Astrocyte (in vitro differentiated cells and primary cell): ENCODE data around the gene ANKRD34A. TPM values are rescaled to one million over a fixed set of nuclear protein-coding genes. Genes with fewer than 3 reads are reported as not detected.

Source experiments
- DNase-seq: peaks from one replicate; pipeline ENCODE4 v3.0.0-alpha.2; 2010; ENCODE audit warnings: low read depth
- FAIRE-seq: peaks from 2 replicates; lab custom pipeline; 2011; peaks lifted over from hg19 to GRCh38; lab: Jason Lieb, UNC
- H2AFZ ChIP-seq: 2 replicates; pipeline ENCODE4 v1.6.0; 2012; ENCODE audit warnings: low read depth, low read length, inconsistent platforms
- H3K27ac ChIP-seq: 2 replicates; pipeline ENCODE4 v1.5.1; 2011; ENCODE audit warnings: low read depth, low read length, inconsistent platforms
- H3K27me3 ChIP-seq: 2 replicates; pipeline ENCODE4 v1.6.0; 2011; ENCODE audit warnings: low read length, inconsistent platforms; ENCODE audit not compliant: insufficient read depth
- H3K36me3 ChIP-seq: 2 replicates; pipeline ENCODE4 v1.5.1; 2011; ENCODE audit warnings: low read length, inconsistent platforms; ENCODE audit not compliant: insufficient read depth
- H3K4me1 ChIP-seq: 2 replicates; pipeline ENCODE4 v1.5.1; 2011; ENCODE audit warnings: low read length, inconsistent platforms; ENCODE audit not compliant: insufficient read depth
- H3K4me2 ChIP-seq: 2 replicates; pipeline ENCODE4 v1.6.0; 2012; ENCODE audit warnings: low read length, inconsistent platforms
- H3K4me3 ChIP-seq: 2 replicates; pipeline ENCODE4 v1.5.1; 2011; ENCODE audit warnings: low read depth, mild to moderate bottlenecking, low read length, inconsistent platforms; ENCODE audit not compliant: insufficient read depth
- H3K79me2 ChIP-seq: 2 replicates; pipeline ENCODE4 v1.6.0; 2012; ENCODE audit warnings: mild to moderate bottlenecking, low read length, inconsistent platforms; ENCODE audit not compliant: insufficient read depth
- H3K9ac ChIP-seq: 2 replicates; pipeline ENCODE4 v1.6.0; 2012; ENCODE audit warnings: mild to moderate bottlenecking, low read length, inconsistent platforms
- H3K9me3 ChIP-seq: 2 replicates; pipeline ENCODE4 v1.5.1; 2012; ENCODE audit warnings: low read depth, mild to moderate bottlenecking, low read length, inconsistent platforms; ENCODE audit not compliant: insufficient read depth
- H4K20me1 ChIP-seq: 2 replicates; pipeline ENCODE4 v1.6.0; 2012; ENCODE audit warnings: low read length, inconsistent platforms; ENCODE audit not compliant: insufficient read depth
- H3K27ac Mint-ChIP-seq: one replicate; pipeline ENCODE4 v1.8.0; 2021; ENCODE audit warnings: mild to moderate bottlenecking, mixed read lengths; ENCODE audit not compliant: unreplicated experiment
- H3K27me3 Mint-ChIP-seq: one replicate; pipeline ENCODE4 v1.8.0; 2021; ENCODE audit warnings: low read depth, mixed read lengths; ENCODE audit not compliant: unreplicated experiment
- H3K36me3 Mint-ChIP-seq: one replicate; pipeline ENCODE4 v1.8.0; 2021; ENCODE audit warnings: low read depth, mixed read lengths; ENCODE audit not compliant: unreplicated experiment
- H3K4me1 Mint-ChIP-seq: one replicate; pipeline ENCODE4 v1.8.0; 2021; ENCODE audit warnings: low read depth, mixed read lengths; ENCODE audit not compliant: unreplicated experiment
- H3K4me3 Mint-ChIP-seq: one replicate; pipeline ENCODE4 v1.8.0; 2021; ENCODE audit warnings: mild to moderate bottlenecking, moderate library complexity, mixed read lengths; ENCODE audit not compliant: unreplicated experiment
- H3K9me3 Mint-ChIP-seq: one replicate; pipeline ENCODE4 v1.8.0; 2021; ENCODE audit warnings: mild to moderate bottlenecking, mixed read lengths; ENCODE audit not compliant: unreplicated experiment
- EZH2 ChIP-seq: IDR thresholded peaks from 2 replicates; pipeline ENCODE4 v1.6.1; 2012; ENCODE audit warnings: mild to moderate bottlenecking, low read length, inconsistent platforms; ENCODE audit not compliant: insufficient read depth
- total RNA-seq: library from RNA; stranded (reverse); gene quantifications from 2 replicates; pipeline ENCODE4 v1.2.1, GENCODE V29; 2021
- TF ChIP-seq, protein P1 (sequence below): IDR thresholded peaks from 2 replicates; pipeline ENCODE4 v1.5.1; 2011; ENCODE audit warnings: low read depth, mild to moderate bottlenecking, inconsistent platforms, low read length, moderate library complexity; ENCODE audit not compliant: insufficient read depth

ANKRD34A gene
- total RNA-seq, 1 donor from 2014 or later = 5.8 TPM

DNA sequence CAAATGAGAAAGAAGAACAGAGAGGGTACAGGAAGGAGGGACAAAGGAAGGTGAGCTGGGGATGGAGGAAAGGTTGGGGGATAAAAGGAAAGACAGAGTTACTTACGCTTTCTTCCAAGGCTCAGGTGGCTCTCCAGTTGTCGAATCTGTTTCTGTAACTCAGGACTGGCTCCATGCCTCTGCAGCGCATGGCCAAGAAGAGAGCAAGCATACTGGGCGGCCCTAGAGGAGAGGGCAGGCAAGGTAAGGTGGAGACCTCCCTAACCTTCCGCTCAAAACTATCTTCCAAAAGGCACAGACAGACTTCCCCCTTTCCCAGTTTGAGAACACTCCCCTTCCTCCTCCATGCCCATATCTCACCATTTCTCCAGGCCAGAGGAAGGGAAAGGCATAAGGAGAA lies 46.8 kb downstream of the ANKRD34A start:
- Histone ChIP-seq H3K27me3 (no peaks in the 10 kb centered on the region), H3K4me3 (peak overlapping the region; percentile 92), H4K20me1 (no peaks in the 10 kb centered on the region), H3K36me3 (peaks cover 8% of the 10 kb centered on the region), H3K79me2 (peaks cover 14% of the 10 kb centered on the region), H2AFZ (peak overlapping the region; percentile 85), H3K9me3 (no peaks in the 10 kb centered on the region), H3K4me1 (peaks cover 20% of the 10 kb centered on the region), H3K9ac (peak overlapping the region; percentile 90), H3K4me2 (peak overlapping the region; percentile 99), H3K27ac (peak overlapping the region; percentile 90)
- Mint-ChIP-seq H3K27me3 (no peaks in the 10 kb centered on the region), H3K27ac (no peak overlapping the region), H3K4me1 (peaks cover 15% of the 10 kb centered on the region), H3K36me3 (peaks cover 5% of the 10 kb centered on the region), H3K4me3 (peak overlapping the region; percentile 89), H3K9me3 (no peaks in the 10 kb centered on the region)
- TF ChIP-seq EZH2 = no peak
- TF ChIP-seq, protein P1, sequence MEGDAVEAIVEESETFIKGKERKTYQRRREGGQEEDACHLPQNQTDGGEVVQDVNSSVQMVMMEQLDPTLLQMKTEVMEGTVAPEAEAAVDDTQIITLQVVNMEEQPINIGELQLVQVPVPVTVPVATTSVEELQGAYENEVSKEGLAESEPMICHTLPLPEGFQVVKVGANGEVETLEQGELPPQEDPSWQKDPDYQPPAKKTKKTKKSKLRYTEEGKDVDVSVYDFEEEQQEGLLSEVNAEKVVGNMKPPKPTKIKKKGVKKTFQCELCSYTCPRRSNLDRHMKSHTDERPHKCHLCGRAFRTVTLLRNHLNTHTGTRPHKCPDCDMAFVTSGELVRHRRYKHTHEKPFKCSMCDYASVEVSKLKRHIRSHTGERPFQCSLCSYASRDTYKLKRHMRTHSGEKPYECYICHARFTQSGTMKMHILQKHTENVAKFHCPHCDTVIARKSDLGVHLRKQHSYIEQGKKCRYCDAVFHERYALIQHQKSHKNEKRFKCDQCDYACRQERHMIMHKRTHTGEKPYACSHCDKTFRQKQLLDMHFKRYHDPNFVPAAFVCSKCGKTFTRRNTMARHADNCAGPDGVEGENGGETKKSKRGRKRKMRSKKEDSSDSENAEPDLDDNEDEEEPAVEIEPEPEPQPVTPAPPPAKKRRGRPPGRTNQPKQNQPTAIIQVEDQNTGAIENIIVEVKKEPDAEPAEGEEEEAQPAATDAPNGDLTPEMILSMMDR = no peak
- FAIRE-seq (no peak), DNase-seq (no peak)

DNA sequence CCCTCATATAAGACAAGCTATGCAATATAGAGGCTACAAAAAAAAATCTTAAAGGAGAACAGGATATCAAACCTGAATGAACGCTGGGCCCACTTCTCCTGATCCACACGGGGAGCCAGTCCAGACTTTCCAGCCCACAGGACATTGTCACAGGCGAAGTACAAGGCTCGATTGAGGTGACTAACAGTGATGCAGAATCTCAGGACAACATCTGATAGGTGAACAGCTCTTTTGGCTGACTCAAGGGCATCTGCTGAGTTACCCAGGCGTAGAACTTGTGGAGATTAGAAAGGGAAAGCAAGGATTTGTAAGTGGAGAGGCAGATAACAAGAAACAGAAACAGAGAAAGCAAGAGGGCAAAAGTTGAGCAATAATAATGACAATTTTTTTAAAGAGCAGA lies 47.6 kb downstream of the ANKRD34A start:
- DNase-seq = peak; percentile 5
- Histone ChIP-seq H3K79me2 (peaks cover 14% of the 10 kb centered on the region), H3K4me1 (peaks cover 20% of the 10 kb centered on the region), H4K20me1 (no peaks in the 10 kb centered on the region), H3K9ac (peak overlapping the region; percentile 27), H3K4me2 (peak overlapping the region; percentile 33), H3K36me3 (peaks cover 9% of the 10 kb centered on the region), H3K4me3 (no peak overlapping the region), H3K9me3 (no peaks in the 10 kb centered on the region), H3K27me3 (no peaks in the 10 kb centered on the region), H2AFZ (no peak overlapping the region), H3K27ac (no peak overlapping the region)
- Mint-ChIP-seq H3K4me1 (peaks cover 13% of the 10 kb centered on the region), H3K27me3 (no peaks in the 10 kb centered on the region), H3K27ac (peak overlapping the region; percentile 28), H3K36me3 (peaks cover 10% of the 10 kb centered on the region), H3K4me3 (peak overlapping the region; percentile 77), H3K9me3 (no peaks in the 10 kb centered on the region)
- no peak for TF ChIP-seq EZH2
- TF ChIP-seq, protein P1 = no peak
- FAIRE-seq = no peak

DNA sequence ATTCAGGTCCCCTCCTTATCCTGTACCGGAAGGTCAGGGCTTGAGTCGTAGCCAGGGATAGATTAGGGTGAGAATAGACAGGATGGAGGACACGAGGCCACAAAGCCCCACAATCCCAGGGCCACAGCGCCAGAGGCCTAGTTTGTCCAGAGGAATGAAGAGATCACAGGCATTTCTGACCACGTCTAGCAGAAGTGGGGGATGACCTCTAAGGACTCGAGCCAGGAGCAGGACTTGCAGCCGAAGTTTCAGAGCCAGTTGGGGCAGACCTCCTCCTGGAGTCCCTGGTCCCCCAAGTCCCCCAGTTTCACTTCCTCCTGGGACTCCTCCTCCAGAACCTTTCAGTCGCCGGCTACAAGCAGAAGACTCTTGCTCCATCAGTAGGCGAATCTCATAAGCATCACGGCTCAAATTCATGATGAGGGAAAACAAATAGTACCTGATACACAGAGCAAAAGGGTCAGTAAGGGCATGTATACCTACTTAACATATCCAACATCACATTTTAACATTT lies 52.2 kb downstream of the ANKRD34A start:
- no peak for DNase-seq

More for the DNA sequence above, 52.2 kb downstream of the ANKRD34A start:
- Histone ChIP-seq H3K9me3 (no peaks in the 10 kb centered on the region), H3K4me3 (no peak overlapping the region), H3K4me1 (peaks cover 16% of the 10 kb centered on the region), H3K9ac (no peak overlapping the region), H3K79me2 (peaks cover 7% of the 10 kb centered on the region), H3K27me3 (no peaks in the 10 kb centered on the region), H4K20me1 (no peaks in the 10 kb centered on the region), H3K4me2 (no peak overlapping the region), H3K36me3 (peaks cover 18% of the 10 kb centered on the region), H2AFZ (no peak overlapping the region), H3K27ac (no peak overlapping the region)
- Mint-ChIP-seq H3K27me3 (no peaks in the 10 kb centered on the region), H3K27ac (no peak overlapping the region), H3K9me3 (no peaks in the 10 kb centered on the region), H3K4me1 (peaks cover 11% of the 10 kb centered on the region), H3K36me3 (peaks cover 8% of the 10 kb centered on the region), H3K4me3 (no peak overlapping the region)
- no peak for FAIRE-seq
- no peak for TF ChIP-seq EZH2
- TF ChIP-seq, protein P1 = no peak
